M059J (cell line): ENCODE results near the gene DCAF8. TPM values are rescaled to one million over a fixed set of nuclear protein-coding genes. Genes with fewer than 3 reads are reported as not detected.

Experiments
- DNase-seq: peaks from one replicate; pipeline ENCODE4 v3.0.0-alpha.2; 2012; ENCODE audit warnings: low read depth
- total RNA-seq: library from RNA; depleted of rRNA; stranded (reverse); fragments of >200 nt; shearing (Covaris generic); gene quantifications from 2 replicates; pipeline ENCODE4 v1.2.3, GENCODE V29; 2014

Gene DCAF8
- total RNA-seq, 1 experiment from 2014 or later: 40.6 TPM

DNA sequence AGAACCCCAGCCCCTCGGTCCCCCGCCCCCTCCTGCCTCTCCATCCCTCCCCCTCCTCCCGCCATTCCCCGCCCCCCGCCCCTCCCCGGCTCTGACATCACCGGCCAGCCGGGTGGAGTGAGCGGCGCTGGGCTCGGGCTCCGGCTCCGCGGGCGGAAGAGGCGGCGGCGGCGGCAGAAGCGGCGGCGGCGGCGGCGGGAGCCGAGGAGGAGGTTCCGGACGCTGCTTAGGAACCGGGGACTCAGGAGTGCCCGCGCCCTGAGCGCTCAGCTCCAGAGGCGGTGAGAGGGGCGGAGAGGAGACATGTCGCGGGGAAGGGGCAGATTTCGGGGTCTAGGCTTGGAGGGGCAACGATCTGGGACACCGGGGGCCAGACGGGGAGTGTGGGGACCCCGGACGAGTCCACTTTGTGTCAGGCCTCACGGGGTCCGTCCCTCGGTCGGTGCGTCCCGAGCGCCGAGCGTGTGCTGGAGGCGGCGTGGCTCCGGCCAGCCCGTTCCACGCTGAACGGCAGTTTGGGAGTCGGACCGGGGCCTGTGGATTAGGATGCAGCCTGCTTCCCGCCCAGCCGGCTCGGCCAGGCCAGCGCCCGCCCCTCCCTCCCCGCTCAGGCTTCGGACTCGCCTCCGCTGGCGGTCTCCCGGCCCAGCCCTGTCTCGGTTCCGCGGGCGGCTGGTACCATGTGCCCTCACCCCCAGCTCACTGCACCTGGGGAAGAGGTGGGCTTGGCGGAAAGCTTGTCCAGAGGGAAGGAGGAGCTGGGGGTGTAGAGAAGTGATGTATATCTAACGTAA, 56.9 kb downstream of the DCAF8 start, which contains the start of gene PEA15:
TSS of gene PEA15 (plus strand) at position 143 of the 794 bp plus-strand sequence. CDS start 6,161 bp downstream, outside the sequence.
- DNase-seq: peak; percentile 65

DNA sequence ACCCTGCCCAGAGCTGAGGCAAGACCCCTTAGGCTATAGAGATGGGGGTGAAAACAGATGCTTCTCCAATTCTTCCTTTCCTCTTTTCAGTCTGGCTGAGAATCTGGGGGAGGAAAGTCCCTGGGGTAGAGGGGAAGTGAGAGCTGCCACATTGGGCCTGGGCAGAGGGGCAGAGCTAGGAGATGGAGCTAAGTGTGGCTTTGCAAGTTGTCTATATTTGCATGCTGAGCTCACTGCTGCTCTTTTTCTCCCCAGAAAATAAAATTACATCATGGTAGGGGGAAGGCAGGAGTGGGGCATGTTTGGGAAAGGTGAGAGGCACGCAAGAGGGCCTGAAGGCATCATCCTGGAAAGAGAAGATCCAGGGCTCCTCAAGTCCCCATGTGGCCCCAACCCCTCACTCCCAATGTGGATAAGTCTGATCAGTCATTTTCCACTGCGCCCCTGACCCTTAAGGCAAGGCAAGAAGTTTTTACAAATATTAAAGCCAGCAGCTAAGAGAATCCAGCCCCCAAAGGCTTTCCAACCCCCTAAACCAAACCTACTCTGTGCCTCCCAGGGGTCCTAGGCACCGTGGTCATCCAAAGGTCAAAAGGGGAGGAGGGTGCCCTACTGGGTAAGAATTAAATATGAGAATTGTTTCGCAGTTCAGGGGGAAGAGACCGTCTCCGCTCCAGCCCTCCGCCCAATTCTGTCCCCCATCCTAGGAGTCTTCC, 57.7 kb downstream of the DCAF8 start:
- DNase-seq: no peak

- no peak for DNase-seq
Measured at GRCh38 chr1:160200786-160201185, 61.6 kb downstream of the DCAF8 start.

- no peak for DNase-seq
Measured at GRCh38 chr1:160197231-160197630, 65.1 kb downstream of the DCAF8 start.

GRCh38 chr1:160196143-160196542, 66.2 kb downstream of the DCAF8 start:
- DNase-seq: no peak

- DNase-seq: no peak
Measured at GRCh38 chr1:160194737-160195059, 67.7 kb downstream of the DCAF8 start.

DNA sequence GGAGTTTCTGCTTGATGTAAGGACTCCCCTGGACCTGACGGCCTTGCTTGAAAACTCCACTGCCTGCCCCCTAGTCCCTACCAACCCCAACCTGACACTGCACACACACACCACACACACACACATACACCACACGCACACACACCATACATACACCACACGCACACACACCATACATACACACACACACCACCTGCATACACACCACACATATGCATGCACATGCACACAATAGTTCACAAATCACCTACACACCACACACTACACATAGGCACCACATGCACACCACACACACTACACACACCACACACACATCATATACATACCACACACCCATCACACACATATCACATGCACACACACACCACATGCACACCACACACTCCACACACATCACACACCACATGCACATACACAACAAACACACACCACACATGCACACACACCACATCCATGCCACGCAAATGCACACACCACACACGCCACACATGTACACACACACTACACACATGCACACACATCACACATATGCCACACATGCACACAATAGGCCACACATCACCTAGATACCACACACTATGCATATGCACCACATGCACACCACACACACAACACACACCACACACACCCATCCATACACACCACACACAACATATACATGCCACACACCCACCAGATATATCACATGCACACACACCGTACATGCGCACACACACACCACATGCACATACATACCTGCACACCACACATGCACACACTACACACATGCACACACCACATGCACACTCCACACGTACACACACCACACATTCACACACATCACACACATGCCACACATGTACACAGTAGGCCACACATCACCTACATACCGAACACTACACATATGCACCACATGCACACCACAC, 68.3 kb downstream of the DCAF8 start:
- no peak for DNase-seq

DNA sequence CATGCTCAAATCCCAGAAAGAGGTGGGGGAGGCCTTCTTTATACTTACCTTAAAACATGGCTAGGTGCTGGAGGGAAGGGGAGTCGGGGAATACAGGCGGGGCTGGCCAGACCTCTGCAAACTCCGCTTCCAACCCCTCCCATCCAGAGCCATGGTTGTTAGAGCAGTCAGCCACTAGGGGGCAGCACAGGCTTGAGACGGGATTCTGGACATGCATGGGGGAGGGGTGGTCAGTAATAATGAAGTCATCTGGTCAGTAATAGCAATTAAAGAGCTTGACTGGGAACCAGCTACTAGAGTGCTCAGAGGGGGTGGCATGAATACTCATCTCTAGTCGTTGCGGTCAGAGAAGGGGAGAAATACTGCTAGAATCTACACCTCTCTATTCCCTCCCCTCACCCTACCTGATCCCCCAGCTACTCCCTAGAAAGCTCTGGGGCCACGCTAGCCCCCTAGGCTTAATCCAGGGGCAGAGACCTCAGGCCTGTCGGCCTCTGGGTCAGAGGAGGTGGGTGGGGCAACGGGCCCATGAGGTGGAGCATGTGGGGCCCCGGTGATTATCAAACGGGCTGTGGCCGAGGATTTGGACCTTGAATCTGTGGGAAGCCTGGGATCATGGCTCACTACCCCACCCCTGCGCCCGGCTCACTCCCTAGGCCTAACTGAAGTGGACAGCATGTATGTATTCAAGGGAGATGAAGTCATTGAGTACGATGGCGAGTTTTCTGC, 69.1 kb downstream of the DCAF8 start:
- peak; percentile 85 for DNase-seq

GRCh38 chr1:160192234-160192633, 70.1 kb downstream of the DCAF8 start:
- peak; percentile 26 for DNase-seq

DNA sequence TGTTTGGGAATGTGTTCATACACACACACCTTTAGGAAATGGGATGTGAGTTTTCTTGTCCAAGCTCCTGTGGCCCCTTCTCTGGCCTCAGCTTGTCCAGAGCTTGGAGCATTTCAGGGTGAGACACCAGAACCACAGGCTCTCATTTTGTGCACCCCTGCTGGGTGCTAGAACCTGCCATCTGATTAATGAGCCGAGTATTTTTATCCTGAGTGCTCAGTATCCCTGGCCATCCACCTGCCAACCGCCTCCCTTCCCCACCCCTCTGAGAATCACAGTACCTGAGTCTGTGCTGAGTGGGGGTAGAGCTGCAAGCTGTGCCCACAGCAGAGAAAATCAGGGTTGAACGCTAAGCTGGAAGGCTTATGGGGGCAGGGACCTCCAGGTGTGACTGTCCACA, 70.6 kb downstream of the DCAF8 start:
- DNase-seq: no peak

DNA sequence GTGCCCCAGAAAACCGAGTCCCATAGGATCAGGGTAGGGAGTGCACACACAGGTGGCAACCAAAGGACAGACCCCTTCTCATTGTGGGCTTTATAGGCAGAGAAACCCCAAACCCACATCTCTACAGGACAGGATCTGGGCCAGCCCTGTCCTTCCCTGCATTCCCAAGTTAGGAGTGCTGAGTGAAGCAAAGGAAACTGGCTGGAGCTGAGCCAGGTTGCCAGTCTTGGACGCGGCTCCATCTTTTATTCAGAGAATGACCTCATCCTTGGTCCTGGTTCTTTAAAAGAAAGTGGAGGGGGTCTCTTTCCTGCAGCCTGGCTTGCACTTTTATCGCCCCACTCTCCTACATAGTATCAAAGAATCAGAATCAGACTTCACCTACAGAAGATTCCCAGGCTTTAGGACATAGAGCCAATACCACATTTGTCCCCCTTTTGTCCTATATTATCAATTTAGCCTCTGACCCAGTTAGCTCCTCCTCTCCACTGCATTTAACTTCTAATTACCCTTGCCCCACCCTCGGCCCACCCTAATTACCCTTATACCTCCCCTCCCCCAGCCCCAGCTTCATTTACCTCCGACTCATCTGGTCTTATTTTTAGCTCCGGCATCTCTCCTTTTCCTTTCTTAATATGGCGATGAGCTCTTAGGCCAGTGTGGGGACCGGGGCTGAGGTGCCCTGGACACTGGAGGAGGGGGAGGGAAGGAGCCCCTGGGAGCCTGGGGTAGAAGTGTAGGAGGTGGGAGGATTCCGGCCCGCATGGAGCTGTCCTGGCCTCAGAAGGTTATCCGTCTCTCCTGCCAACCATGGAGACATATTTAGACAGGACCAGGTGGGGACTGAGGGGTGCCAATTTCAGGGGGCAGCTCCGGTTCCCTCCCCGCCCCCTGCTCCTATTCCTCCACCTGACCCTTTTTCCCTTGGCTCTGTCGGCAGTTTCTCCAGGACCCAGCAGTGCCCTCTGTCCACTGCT, 72.4 kb downstream of the DCAF8 start, which contains the start of gene CASQ1:
TSS of gene CASQ1 (plus strand) at position 927 of the 977 bp plus-strand sequence. CDS start 177 bp downstream, outside the sequence.
- DNase-seq: peak; percentile 55

DNA sequence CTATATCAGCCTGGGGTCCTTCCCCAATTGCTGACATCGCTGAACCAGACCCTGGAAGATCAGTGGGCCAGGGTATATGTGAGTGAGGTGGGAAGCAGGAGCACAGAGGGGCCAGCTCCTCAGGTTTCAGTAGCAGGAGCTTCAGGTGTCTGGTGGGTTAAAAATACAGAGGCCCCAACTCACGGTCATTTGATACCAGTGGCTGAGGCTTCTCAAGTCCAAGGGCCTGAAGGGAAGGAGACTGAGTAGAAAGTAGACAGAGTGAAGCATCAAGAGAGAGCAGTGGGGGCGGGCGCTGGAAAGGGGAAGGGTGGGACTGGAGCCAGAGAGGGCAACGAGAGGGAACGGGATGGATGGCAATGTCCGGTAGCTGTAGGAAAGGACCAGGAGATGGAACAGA, 74.0 kb downstream of the DCAF8 start:
- DNase-seq: no peak

DNA sequence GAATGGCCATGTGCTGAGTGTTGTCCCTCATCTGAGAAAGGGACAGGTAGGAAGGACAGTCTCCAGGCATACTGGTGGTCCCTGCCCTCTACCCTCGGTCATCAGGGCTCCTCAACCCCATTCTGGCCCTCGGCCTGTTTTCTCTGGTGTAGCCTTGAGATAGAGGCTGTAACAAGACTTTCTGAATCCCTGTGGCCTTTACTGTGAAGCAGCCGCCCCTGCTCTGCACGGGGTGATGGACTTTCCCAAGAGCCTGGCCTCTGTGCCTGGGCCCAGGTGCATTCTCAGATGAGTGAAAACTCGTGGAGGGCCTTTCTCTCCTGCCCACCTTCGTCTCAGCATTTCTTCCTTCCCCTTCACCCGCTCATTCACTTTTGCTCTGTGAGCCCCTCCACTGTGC, 74.9 kb downstream of the DCAF8 start:
- DNase-seq: no peak

DNA sequence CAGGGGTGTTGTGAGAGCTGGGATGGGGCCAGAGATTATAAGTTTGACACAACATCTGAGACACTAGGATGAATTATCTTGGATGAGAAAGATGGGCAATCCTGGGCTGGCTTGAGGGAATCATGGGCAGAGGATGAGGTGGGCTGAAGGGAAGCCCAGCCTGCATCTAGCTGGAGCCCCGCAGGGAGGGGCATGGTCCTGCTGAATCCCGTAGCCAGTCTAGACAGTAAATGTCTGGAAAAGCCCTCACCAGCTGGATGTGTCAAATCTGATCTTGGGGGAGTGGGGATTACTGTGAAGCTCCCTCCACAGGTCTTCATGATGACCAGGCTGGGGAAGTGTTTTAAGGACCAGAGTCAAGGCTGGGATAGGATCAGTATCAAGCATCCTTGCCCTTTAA, 75.6 kb downstream of the DCAF8 start:
- no peak for DNase-seq

GRCh38 chr1:160186246-160186645, 76.1 kb downstream of the DCAF8 start:
- DNase-seq: no peak

DNA sequence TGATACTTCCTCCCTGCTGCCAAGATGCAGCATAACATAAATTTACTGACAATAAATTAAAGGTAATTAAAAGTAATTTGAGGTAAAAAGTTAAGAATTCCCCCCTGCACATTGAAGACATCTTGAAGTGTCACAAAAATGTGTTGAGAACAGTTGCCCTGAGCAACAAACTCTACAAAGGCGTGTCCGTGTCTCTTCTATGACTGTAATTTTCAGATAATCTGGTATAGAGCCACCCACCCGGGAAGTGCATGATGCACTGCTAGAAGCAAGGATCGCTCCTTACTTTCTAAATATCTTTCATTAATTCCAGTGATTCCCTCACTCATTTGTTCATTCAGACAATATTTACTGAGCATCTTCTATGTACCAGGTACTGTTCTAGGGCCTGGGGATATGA, 83.0 kb downstream of the DCAF8 start:
- no peak for DNase-seq

- DNase-seq: no peak
Measured at GRCh38 chr1:160178731-160179130, 83.6 kb downstream of the DCAF8 start.

- DNase-seq: no peak
Measured at GRCh38 chr1:160177667-160178066, 84.7 kb downstream of the DCAF8 start.

- DNase-seq: no peak
Measured at GRCh38 chr1:160177231-160177630, 85.1 kb downstream of the DCAF8 start.

DNA sequence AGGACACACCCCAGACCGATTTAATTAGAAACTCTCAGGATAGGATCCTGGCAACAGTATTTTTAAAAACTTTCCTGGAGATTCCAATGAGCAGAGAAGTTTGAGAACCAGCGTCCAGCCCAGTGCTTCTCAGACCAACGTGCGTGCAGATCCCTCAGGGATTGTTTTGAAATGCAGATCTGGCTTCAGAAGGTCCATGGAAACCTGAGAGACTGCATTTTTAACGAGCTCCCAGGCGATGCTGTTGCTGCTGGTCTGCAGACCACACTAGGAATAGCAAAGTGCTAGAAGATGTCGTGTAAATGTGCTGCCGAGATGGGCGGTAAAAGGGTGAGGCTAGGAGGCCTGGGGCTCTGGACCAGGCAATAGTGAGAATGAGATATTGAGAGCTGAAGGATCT, 90.4 kb downstream of the DCAF8 start:
- DNase-seq: no peak
